Retinal pigment epithelial cell (primary cell): Measurements from ENCODE around the gene PNPO.

Source experiments
- DNase-seq: peaks from one replicate; pipeline ENCODE4 v3.0.0-alpha.2; 2010; ENCODE audit warnings: low read depth
- H3K4me3 ChIP-seq: 2 replicates; pipeline ENCODE4 v1.5.1; 2011; ENCODE audit warnings: mild to moderate bottlenecking, low read length, control low read depth, moderate library complexity
- TF ChIP-seq, protein P1 (sequence below): conservative IDR thresholded peaks from 2 replicates; pipeline ENCODE4 v1.5.1; 2011; ENCODE audit warnings: low read depth, low read length, control low read depth, inconsistent platforms

Gene PNPO

DNA sequence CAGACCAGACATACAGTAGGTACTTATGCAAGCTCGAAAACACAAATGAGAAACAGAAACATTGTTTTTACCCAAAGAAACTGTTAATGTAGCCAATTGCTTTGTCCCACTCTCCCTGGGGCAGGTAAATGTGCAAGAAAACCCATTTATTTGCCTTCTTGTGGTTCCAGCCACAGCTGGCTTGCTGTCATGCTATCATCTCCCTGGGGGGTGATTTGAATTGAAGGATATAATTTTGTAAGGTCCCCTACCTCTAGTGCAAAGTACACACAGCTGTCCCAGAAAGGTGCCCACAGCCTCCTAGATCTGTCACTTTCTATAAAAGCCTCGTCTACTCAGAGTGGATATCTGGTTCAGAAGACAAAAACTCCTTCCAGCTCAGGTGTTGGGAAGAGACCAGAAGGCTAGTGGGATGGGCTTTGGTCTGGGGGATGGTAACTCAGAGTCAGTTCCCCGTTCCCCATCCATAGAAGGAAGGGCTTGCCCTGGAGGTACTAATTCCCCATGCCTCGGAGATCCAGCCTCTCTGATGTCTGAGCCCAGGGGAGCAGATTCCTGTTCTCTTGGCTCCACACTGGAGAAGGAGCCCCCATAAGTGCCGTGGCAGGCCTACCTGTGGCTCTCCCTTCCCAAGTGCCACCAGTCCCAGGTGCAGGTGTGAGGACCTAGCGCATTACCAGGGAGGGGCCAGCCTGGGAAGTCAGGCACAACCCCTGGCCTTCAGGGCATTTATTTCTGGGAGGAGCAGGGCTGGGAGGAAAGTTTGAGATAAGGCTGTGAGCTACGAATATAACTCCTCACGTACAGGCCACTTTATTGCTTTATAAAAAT is 18.7 kb downstream of the PNPO start:
- DNase-seq: no peak
- H3K4me3 ChIP-seq: no peak overlapping the region
- TF ChIP-seq, protein P1, sequence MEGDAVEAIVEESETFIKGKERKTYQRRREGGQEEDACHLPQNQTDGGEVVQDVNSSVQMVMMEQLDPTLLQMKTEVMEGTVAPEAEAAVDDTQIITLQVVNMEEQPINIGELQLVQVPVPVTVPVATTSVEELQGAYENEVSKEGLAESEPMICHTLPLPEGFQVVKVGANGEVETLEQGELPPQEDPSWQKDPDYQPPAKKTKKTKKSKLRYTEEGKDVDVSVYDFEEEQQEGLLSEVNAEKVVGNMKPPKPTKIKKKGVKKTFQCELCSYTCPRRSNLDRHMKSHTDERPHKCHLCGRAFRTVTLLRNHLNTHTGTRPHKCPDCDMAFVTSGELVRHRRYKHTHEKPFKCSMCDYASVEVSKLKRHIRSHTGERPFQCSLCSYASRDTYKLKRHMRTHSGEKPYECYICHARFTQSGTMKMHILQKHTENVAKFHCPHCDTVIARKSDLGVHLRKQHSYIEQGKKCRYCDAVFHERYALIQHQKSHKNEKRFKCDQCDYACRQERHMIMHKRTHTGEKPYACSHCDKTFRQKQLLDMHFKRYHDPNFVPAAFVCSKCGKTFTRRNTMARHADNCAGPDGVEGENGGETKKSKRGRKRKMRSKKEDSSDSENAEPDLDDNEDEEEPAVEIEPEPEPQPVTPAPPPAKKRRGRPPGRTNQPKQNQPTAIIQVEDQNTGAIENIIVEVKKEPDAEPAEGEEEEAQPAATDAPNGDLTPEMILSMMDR: no peak

DNA sequence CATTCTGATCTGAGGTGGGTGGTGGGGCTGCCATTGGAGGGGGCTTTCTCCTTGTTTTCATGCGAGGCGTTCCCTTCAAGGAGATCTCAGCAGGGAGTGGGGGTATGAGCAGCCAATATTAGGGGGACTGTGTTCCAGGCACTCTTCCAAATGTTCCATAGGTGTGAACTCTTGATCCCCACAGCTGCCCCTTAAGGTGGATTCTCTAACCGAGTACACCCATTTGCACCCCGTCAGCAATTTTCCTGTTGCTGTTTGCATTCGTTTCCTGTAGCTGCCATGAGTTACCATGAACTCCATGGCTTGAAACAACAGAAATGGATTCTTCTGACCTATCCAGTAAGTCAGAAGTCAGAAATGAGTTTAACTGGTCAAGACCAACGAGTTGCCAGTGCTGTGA is 20.0 kb downstream of the PNPO start:
- no peak overlapping the region for H3K4me3 ChIP-seq
- DNase-seq: no peak
- TF ChIP-seq, protein P1: no peak

DNA sequence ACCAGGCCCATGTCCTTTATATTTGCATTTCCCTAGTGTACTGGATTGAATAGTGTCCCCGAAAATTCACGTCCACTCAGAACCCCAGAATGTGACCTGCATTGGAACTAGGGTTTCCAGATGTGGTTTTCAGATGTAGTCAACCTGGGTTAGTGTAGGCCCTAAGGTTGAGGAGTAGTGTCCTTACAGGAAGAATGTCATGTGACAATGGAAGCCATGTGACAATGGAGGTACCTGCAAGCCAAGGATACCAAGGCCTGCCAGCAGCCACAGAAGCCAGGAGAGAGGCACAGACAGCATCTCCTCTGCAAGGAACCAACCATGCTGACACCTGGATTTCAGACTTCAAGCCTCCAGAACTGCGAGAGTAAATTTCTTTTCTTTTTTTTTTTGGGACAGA is 21.5 kb downstream of the PNPO start:
- no peak overlapping the region for H3K4me3 ChIP-seq
- DNase-seq: no peak
- TF ChIP-seq, protein P1: no peak

DNA sequence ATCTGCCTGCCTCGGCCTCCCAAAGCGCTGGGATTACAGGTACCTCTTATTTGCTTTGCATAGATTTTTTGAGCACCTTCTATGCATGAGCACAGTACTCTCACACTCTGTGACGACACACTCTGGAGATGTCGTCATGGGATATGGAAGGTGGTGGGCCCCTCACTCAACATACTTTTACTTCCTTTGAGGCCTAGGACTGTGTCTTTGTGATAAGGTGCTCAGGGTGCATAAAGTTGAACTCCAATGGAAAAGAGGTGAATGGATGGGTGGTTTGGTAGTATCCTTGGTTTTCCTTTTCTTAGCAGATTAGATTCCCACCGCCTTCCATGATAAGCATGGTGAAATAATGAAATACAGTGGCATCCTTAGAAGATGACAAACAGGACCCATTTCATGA is 23.5 kb downstream of the PNPO start:
- no peak for DNase-seq
- TF ChIP-seq, protein P1: no peak
- H3K4me3 ChIP-seq: no peak overlapping the region

DNA sequence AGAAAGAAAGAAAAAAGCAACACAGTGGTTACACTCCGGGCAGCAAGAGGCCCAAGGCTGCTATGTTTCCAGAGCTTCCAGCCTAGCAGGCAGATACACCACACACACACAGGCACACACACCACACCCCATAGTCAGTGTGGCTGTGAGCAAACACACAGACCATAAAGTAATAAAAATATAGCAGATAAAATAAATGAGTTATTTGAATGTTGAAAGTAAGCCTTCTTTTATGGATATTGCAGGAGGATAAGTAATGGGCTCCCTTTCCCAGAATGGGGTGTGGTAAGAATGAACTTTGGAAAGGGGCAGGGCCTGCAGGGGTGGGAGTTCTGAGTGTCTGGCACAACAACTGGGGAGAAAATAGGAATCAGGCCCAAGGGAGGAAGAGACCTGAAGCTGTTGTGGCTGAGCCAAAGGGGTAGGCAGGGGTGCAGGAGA is 24.7 kb downstream of the PNPO start:
- H3K4me3 ChIP-seq: no peak overlapping the region
- no peak for DNase-seq
- TF ChIP-seq, protein P1: no peak

DNA sequence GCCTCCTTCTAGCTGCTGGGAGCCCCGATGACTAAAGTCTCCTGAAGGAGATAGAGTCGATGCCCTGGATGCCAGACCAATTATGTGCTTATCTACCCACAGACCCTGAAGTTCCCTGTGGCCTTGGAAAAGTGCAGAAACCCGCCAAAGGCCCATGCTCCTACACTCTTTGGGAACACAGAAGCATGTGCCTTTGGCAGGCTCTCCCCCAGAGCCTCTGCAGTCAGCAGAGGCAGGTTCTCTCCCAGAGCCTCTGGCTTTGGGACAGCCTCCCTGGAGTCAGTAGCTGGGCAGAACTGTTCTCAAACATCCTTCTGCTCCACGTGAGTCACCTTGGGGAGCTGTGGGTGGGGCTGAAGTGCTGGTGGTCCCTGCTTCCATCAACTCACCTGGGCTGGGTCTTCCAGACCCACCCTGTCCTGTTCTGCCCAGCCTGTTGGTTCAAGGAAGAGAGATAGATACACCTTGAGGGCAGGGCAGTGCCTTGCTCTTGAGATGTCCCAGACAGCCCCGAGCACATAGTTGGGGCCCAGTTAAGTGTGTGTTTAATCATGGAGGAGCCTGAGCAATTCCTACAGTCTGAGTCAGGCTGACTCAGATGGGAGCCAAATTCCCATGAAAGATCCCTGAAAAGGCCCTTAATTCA is 26.4 kb downstream of the PNPO start:
- TF ChIP-seq, protein P1: no peak
- DNase-seq: no peak
- H3K4me3 ChIP-seq: no peak overlapping the region

DNA sequence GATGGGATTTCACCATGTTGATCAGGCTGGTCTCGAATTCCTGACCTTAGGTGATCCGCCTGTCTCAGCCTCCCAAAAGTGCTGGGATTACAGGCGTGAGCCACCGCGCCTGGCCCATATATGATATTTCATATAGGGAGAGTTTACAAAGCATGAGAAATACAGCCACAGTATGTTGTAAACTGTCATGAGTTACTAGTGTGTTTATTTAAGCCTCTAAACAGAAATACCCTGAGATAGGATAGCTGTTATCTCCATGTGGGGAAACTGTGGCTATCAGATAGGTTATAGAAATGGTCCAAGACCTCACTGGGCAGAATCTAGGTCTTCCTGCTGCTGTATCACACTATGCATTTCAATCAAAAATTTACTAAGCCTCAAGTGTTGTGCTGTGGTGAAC is 27.5 kb downstream of the PNPO start:
- TF ChIP-seq, protein P1: no peak
- DNase-seq: no peak
- H3K4me3 ChIP-seq: no peak overlapping the region
